Ishikawa (cell line): ENCODE measurements around the gene RAP1GAP2.

Experiments used
- CEBPB ChIP-seq: IDR thresholded peaks from 2 replicates; pipeline ENCODE4 v1.6.1; 2012
- CREB1 ChIP-seq: IDR thresholded peaks from 2 replicates; pipeline ENCODE4 v1.6.1; 2012; ENCODE audit warnings: low read depth
- EGR1 ChIP-seq: IDR thresholded peaks from 2 replicates; pipeline ENCODE4 v1.6.1; 2012
- EP300 ChIP-seq: IDR thresholded peaks from 2 replicates; pipeline ENCODE4 v1.6.1; 2012; ENCODE audit warnings: borderline replicate concordance
- FOXM1 ChIP-seq: IDR thresholded peaks from 2 replicates; pipeline ENCODE4 v1.6.1; 2012; ENCODE audit warnings: low read depth, borderline replicate concordance
- NFIC ChIP-seq: IDR thresholded peaks from 2 replicates; pipeline ENCODE4 v1.6.1; 2012
- RAD21 ChIP-seq: IDR thresholded peaks from 2 replicates; pipeline ENCODE4 v1.6.1; 2012; ENCODE audit warnings: low read depth
- REST ChIP-seq: IDR thresholded peaks from 2 replicates; pipeline ENCODE4 v1.6.1; 2012; ENCODE audit warnings: low read depth, mild to moderate bottlenecking
- TAF1 ChIP-seq: IDR thresholded peaks from 2 replicates; pipeline ENCODE4 v1.6.1; 2012; ENCODE audit warnings: low read depth, mild to moderate bottlenecking
- TEAD4 ChIP-seq: IDR thresholded peaks from 2 replicates; pipeline ENCODE4 v1.6.1; 2012
- USF1 ChIP-seq: IDR thresholded peaks from 2 replicates; pipeline ENCODE4 v1.6.1; 2012
- YY1 ChIP-seq: IDR thresholded peaks from 2 replicates; pipeline ENCODE4 v1.6.1; 2012; ENCODE audit warnings: low read depth
- ZBTB7A ChIP-seq: IDR thresholded peaks from 2 replicates; pipeline ENCODE4 v1.6.1; 2012; ENCODE audit warnings: low read depth
- TF ChIP-seq, protein P1 (sequence below): IDR thresholded peaks from 2 replicates; pipeline ENCODE4 v1.6.1; 2012

DNA sequence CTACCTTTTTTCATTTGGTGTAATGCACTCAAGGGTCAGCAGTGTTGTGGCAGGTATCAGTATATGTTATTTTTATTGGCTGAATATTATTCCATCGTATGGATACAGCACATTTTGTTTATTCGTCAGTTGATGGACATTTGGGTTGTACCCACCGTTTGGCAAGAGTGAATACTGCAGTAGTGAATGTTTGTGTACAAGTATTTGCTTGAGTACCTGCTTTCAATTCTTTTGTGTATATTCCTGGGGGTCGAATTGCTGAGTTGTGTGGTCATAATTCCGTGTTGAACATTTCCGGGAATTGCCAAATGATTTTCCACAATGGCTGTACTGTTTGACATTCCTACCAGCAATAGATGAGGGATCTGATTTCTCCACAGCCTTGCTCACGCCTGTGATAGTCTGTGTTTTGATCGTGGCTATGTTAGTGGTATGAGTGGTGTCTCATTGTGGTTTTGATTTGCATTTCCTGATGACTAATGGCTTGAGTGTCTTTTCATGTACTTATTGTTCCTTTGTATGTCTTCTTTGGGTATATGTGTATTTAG is 158.7 kb downstream of the RAP1GAP2 start:
- TF ChIP-seq TAF1 = no peak
- TF ChIP-seq FOXM1 = no peak; the same call in 1 of the 2 replicates
- TF ChIP-seq, protein P1, sequence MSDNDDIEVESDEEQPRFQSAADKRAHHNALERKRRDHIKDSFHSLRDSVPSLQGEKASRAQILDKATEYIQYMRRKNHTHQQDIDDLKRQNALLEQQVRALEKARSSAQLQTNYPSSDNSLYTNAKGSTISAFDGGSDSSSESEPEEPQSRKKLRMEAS = no peak
- no peak for TF ChIP-seq EGR1
- TF ChIP-seq EP300 = peak; percentile 81
- TF ChIP-seq RAD21 = no peak
- peak; percentile 71 for TF ChIP-seq CEBPB
- TF ChIP-seq NFIC = peak; percentile 49; the same call in 1 of the 2 replicates
- peak; percentile 33; the same call in 1 of the 2 replicates for TF ChIP-seq YY1
- no peak for TF ChIP-seq REST
- TF ChIP-seq USF1 = no peak
- TF ChIP-seq CREB1 = no peak
- TF ChIP-seq TEAD4 = peak; percentile 91
- TF ChIP-seq ZBTB7A = no peak
